Measurements from ENCODE around the gene SHISA4.
"Not testable (repeated sequence)": the region's sequence is repeated elsewhere in the genome, so short reads cannot be mapped to it uniquely, and the experiment has no call there.

SHISA4 gene

DNA sequence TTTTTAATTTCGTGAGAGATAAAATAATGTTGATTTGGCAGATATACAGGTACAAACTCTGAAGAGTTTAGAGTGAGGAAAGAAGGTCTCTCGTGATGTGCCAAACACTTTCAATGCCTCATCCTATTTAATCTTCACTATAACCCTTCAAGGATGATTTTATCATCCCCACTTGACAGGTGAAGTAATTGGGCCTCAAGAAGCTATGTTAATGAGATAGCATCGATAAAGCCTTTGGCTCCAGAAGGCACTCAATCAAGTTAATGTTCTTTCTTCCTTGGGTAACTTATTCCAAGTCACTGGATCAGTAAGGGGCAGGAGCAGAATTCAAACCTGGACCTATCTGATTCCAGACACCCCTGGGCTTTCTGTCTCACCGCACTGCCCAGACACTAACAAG, 50.5 kb downstream of the SHISA4 start:
- no peak for DNase-seq (ENCODE audit: insufficient read length, low spot score)
- TF ChIP-seq POLR2A (IDR thresholded peaks at IDR 0.05; ENCODE audit: low read depth, low read length), result no peak
- no peak for FAIRE-seq

DNA sequence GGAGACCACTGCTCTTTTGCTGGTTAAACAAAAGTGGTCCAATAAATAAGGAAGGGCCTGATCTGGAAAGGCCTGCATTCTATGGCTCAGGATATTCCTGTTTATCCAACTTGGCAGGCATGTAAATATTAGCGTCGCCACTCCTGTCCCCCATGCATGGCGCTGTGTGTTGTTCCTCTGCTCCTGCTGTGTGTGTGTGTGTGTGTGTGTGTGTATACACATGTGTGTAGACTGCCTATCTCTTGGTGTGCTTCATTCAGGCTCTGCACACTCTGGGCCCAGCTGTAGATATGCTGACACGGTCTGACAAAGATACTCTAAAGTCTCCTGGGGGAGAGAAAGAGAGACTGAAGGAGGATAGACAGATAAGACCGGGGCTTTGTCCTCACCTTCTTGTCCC, 50.9 kb downstream of the SHISA4 start:
- no peak for TF ChIP-seq POLR2A (IDR thresholded peaks at IDR 0.05; ENCODE audit: low read depth, low read length)
- FAIRE-seq (no peak), DNase-seq (ENCODE audit: insufficient read length, low spot score) (no peak)

GRCh38 chr1:201940316-201940715, 51.6 kb downstream of the SHISA4 start:
- FAIRE-seq; DNase-seq (ENCODE audit: insufficient read length, low spot score): not testable (repeated sequence)

GRCh38 chr1:201941420-201942128, 52.9 kb downstream of the SHISA4 start:
- no peak for TF ChIP-seq POLR2A (IDR thresholded peaks at IDR 0.05; ENCODE audit: low read depth, low read length)
- DNase-seq (ENCODE audit: insufficient read length, low spot score) (no peak), FAIRE-seq (no peak)

- TF ChIP-seq POLR2A (IDR thresholded peaks at IDR 0.05; ENCODE audit: low read depth, low read length), result no peak
- FAIRE-seq (no peak), DNase-seq (ENCODE audit: insufficient read length, low spot score) (no peak)
These were observed 53.4 kb downstream of the SHISA4 start for GRCh38 chr1:201942129-201942495.
